Heart right ventricle (tissue), 16 donors: ENCODE results near the gene CDK5. TPM values are rescaled to one million over a fixed set of nuclear protein-coding genes. Genes with fewer than 3 reads are reported as not detected.
A peak's percentile ranks its signal among the peaks of the same experiment; 100 is the strongest.

ENCODE experiments used
- ATAC-seq, 8 donors: fragments of 200-7000 bp; cut with Tn5 transposase; one replicate each; pipeline ENCODE4 v1.9.1; 2020; ENCODE audit warnings: mild to moderate bottlenecking in 8 of 8, moderate library complexity in 8 of 8, moderate number of reproducible peaks in 1 of 8
- DNase-seq, 2 donors: peaks; one replicate each; pipeline ENCODE4 v3.0.0-alpha.2; 2020
- H3K27ac ChIP-seq, 10 donors: fragments of 200-600 bp; sonication (generic) in 2 of 10; one replicate each; pipeline versions ENCODE4 v1.5.0 to v1.8.0; 2020 to 2022; ENCODE audit warnings: mild to moderate bottlenecking in 3 of 10
- H3K27me3 ChIP-seq, 7 donors: fragments of 200-600 bp; one replicate each; pipeline ENCODE4 v1.8.0; 2021 to 2022; ENCODE audit warnings: mild to moderate bottlenecking in 2 of 7
- H3K36me3 ChIP-seq, 9 donors: fragments of 200-600 bp; sonication (generic) in 1 of 9; one replicate each; pipeline versions ENCODE4 v1.5.0 to v1.8.0; 2020 to 2022; ENCODE audit warnings: mild to moderate bottlenecking in 2 of 9
- H3K4me1 ChIP-seq, 9 donors: fragments of 200-600 bp; sonication (generic) in 1 of 9; one replicate each; pipeline versions ENCODE4 v1.5.0 to v1.8.0; 2020 to 2022; ENCODE audit warnings: mild to moderate bottlenecking in 4 of 9
- H3K4me3 ChIP-seq, 10 donors: fragments of 200-600 bp; sonication (generic) in 2 of 10; one replicate each; pipeline versions ENCODE4 v1.5.0 to v1.8.0; 2020 to 2022; ENCODE audit warnings: mild to moderate bottlenecking in 7 of 10, moderate library complexity in 2 of 10
- H3K9me3 ChIP-seq, 11 donors: fragments of 200-600 bp in 10 of 11; sonication (generic) in 2 of 11; one replicate each; pipeline versions ENCODE4 v1.5.0 to v1.8.0; 2013 to 2022; ENCODE audit warnings: mild to moderate bottlenecking in 2 of 11, control low read depth in 1 of 11, moderate library complexity in 1 of 11
- WGBS, 2 donors: extraction: QIAGEN DNeasy Blood & Tissue Kit; methylation state at CpG; one replicate each; pipeline ENCODE4 v1.1.7; 2013; ENCODE audit warnings: inconsistent platforms in 1 of 2; 5-methylcytosine and 5-hydroxymethylcytosine counted together
- intact Hi-C, 10 donors: fragments of 100-400 bp; cut with DNase I; formaldehyde crosslinking; loops; one replicate each; pipeline versions ENCODE4 v1.11.1 to v1.14.2; 2022
- polyA plus RNA-seq, 2 donors: library from polyadenylated mRNA; stranded (reverse); fragments of 200-250 nt; gene quantifications; one replicate each; pipeline ENCODE4 v1.2.3, GENCODE V29; 2013
- total RNA-seq, 10 donors: library from RNA; stranded (reverse); fragmentation: NEBNext Ultra II Directional in 3 of 10; extraction: Animal tissue kit (Norgen Biotek cat#: 25700) in 3 of 10; gene quantifications; one replicate each; pipeline versions ENCODE4 v1.2.1 to v1.2.4, GENCODE V29; 2021 to 2023
- TF ChIP-seq, protein P1 (sequence below), 9 donors: fragments of 200-600 bp; sonication (generic) in 2 of 9; IDR thresholded peaks; one replicate each; pipeline versions ENCODE4 v1.5.0 to v1.8.0; 2021 to 2022; ENCODE audit warnings: antibody characterized with exemption in 9 of 9, mild to moderate bottlenecking in 5 of 9, moderate library complexity in 1 of 9
- donor health status: Arrhythmogenic right ventricular cardiomyopathy.
- donor health status: ischemic (EF 13 %, LVEDD 7.1; RV severe dilation, severe dysfunction).
- donor health status: healthy with polysubstance abuse.
- donor health status: DM: no; HTN: yes; CAD: no.
- donor health status: DM: no; HTN: no; CAD: no.
- donor health status: ischemic (EF 25% LVEDD 6.9; RV normal size, moderate dysfunction).
- donor health status: ischemic (EF 25% LVEDD 5.7; RV mildly dilated, moderate dysfunction).
- donor health status: healthy.
- donor health status: DM: yes; HTN: yes; CAD: no.
- donor health status: Ischemic cardiomyopathy.
- donor health status: ischemic (EF 35%, LVEDD 5.7; RV mildly dilated, moderate dysfunction).
- donor health status: nonischemic (EF 11% LVEDD 7.7; RV severe dilation, severe dysfunction).
- donor health status: DM: yes; HTN: yes; CAD: no.
- donor health status: PGD.
- donor health status: ischemic (EF 29% LVEDD 5.4; RV normal size, mild dysfunction).
- donor health status: nonischemic (EF 23%, LVEDD 6.1; RV moderate dilation, normal function).

CDK5 gene
- total and polyA plus RNA-seq, 12 donors: 5.0 to 11.3 (median 7.6) TPM

DNA sequence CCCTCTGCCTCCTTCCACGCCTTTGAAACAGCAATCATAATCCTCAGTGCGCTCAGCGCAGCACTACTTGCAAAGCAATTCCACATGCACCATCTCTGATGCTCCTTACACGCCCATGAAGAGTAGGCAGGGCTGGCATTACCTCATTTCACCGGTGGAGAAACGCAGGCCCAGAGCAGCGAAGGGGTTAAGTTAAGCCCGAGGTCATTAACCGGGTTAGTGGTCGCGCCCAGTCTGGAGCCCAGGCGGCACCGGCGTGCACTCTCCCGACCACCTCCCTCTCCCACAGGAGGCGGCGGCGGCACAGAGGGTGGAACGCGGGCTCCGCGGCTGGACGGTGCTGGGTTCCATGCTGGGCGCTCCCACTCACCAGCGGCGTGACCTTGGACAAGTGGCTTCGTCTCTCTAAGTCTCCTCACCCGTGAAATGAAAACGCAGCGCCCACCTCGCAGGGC lies 22.4 kb upstream of the CDK5 start:
- intact Hi-C loops: loop anchor here in 5 of 10 donors (2.0 kb wide), 1 partner anchor 21 kb away; the partner anchor contains the start of gene SLC4A2 (in 5 of the 5)
- Histone ChIP-seq H3K27ac (peak overlapping the region; percentile 86 to 98 (median 96)), H3K4me1 (peaks cover 37 to 66% (median 57%) of the 10 kb centered on the region in 9 donors), H3K27me3 (no peaks in the 10 kb centered on the region), H3K9me3 (no peaks in the 10 kb centered on the region), H3K36me3 (peaks cover 0 to 28% (median 11%) of the 10 kb centered on the region in 9 donors), H3K4me3 (peak overlapping the region; percentile 45 to 98 (median 92))
- peak; percentile 0 to 8 (median 2) for ATAC-seq
- DNase-seq: no peak
- WGBS, 2 donors: 0% methylated on average over 30 to 31 of the region's 31 CpGs
- TF ChIP-seq, protein P1, sequence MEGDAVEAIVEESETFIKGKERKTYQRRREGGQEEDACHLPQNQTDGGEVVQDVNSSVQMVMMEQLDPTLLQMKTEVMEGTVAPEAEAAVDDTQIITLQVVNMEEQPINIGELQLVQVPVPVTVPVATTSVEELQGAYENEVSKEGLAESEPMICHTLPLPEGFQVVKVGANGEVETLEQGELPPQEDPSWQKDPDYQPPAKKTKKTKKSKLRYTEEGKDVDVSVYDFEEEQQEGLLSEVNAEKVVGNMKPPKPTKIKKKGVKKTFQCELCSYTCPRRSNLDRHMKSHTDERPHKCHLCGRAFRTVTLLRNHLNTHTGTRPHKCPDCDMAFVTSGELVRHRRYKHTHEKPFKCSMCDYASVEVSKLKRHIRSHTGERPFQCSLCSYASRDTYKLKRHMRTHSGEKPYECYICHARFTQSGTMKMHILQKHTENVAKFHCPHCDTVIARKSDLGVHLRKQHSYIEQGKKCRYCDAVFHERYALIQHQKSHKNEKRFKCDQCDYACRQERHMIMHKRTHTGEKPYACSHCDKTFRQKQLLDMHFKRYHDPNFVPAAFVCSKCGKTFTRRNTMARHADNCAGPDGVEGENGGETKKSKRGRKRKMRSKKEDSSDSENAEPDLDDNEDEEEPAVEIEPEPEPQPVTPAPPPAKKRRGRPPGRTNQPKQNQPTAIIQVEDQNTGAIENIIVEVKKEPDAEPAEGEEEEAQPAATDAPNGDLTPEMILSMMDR (IDR thresholded peaks at IDR 0.05): no peak

DNA sequence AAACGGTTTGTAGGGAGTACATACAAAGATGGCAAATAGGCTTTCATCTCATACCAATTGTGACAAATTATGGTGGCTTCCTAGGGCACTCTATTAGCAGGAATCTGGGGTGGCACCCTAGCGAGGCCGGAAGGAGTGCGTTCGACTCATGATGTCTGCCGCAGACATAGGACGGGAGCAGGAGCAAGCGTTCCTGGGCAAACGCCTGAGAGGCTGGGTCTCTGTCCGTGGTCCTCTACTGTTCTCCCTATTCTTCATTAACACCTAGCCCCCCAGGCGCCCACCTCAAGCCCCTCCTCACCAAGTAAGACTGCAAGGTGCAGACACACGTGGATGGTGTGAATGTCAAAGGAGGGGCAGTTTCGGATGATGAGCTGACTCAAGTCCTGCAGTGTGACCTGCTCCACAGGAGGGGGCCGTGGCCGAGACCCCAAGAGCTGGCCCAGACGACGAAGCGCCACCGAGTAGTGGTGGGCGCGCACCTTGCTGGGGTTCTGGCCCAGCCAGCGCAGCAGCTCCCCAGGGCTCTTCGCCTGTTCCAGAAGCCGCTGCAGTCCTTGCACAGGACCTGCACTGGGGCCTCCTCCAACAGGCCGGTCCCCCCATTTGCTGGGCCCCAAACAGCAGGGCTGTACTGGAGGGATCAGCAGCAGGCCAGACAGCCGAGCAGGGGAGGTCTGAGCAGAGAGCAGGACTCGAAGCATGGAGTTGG lies 21.7 kb upstream of the CDK5 start:
- 71 to 76% methylated on average over 27 of the region's 27 CpGs for WGBS, 2 donors

DNA sequence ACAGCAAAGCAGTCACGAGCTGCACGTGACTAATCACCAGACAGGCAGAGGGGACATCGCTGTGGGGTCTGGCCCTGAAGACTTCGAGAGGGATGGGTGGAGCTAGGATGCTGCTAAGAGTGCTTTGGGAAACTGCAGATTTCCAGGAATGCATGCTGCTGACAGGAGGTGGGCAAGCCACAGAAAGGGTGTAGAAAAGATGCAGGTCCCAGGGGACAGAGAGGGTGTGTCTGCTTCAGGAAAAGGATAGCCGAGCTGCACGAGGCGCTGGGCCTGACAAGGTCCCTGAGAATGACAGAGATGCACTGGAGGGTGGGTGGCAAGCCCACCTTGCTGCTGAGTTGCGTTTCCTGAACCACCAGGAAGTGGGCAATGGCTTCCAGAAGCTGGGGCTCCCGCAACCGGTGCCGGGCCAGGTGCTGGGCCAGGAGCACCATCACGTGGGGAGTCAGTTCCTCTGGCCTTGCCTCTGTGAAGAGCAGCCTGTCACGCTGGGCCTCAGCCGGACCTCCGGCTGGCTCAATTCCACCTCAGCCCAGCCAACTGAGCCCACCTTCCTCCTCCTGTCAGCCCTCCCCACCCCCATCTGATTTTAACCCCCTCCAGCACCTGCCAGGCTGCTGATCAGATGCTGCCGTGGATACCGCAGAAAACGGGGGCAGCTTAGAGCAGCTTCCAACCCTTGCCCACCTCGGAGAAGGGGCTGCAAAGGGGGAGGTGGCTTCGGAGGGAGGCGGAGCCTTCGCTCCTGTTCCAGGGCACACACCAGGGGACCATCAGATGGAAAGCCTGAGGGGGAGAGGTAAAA lies 20.7 kb upstream of the CDK5 start:
- H3K27ac ChIP-seq: peak overlapping the region in 5 of 10 donors; percentile 27 to 69 (median 54)
- peaks cover 0 to 45% (median 16%) of the 10 kb centered on the region in 9 donors for H3K36me3 ChIP-seq
- no peak for ATAC-seq
- WGBS, 2 donors: 22 to 24% methylated on average over 22 of the region's 22 CpGs
- peaks cover 34 to 60% (median 53%) of the 10 kb centered on the region in 9 donors for H3K4me1 ChIP-seq
- H3K4me3 ChIP-seq: peak overlapping the region in 2 of 10 donors; percentile 5 to 13
- intact Hi-C loops: loop anchor here in 1 of 10 donors (2.0 kb wide), 1 partner anchor 16 kb away; no protein-coding TSS in a partner anchor
- DNase-seq: no peak
- TF ChIP-seq, protein P1 (IDR thresholded peaks at IDR 0.05): no peak
- no peaks in the 10 kb centered on the region for H3K27me3 ChIP-seq
- no peaks in the 10 kb centered on the region for H3K9me3 ChIP-seq

More for the DNA sequence above, 21.7 kb upstream of the CDK5 start:
- intact Hi-C loops: loop anchor here in 1 of 10 donors (2.0 kb wide), 1 partner anchor 17 kb away; no protein-coding TSS in a partner anchor
- Histone ChIP-seq H3K36me3 (peaks cover 0 to 36% (median 16%) of the 10 kb centered on the region in 9 donors), H3K4me1 (peaks cover 37 to 65% (median 56%) of the 10 kb centered on the region in 9 donors), H3K9me3 (no peaks in the 10 kb centered on the region), H3K4me3 (peak overlapping the region in 9 of 10 donors; percentile 78 to 98 (median 95)), H3K27ac (peak overlapping the region in 7 of 10 donors; percentile 92 to 98 (median 97)), H3K27me3 (no peaks in the 10 kb centered on the region)
- no peak for ATAC-seq
- no peak for DNase-seq
- TF ChIP-seq, protein P1 (IDR thresholded peaks at IDR 0.05): no peak

DNA sequence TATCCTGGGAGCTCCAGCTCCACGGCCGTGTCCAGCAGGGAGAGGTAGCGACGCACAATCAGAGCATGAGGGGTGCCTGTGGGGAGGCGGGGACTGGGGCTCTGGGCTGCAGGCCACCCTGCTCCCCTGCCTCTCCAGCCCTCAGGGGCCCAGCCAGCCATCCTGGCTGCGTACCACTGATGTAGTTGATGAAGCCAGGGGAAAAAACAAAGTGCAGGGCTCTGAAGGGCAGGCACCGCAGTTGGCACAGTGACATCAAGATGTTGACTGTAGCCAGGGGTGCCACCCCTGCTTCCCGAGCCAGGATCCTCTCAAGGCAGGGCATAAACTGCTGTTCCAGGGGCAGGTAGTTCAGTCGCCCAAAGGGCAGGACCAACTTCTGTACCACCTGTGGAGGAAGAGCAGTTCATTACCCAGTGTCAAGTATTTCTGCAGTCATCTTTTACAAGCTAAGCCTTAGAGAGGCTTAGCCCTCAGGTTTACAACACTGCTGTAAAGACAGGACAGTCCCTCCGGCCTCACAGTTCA lies 20.1 kb upstream of the CDK5 start:
- Histone ChIP-seq H3K4me1 (peaks cover 34 to 58% (median 53%) of the 10 kb centered on the region in 9 donors), H3K36me3 (peaks cover 0 to 52% (median 22%) of the 10 kb centered on the region in 9 donors), H3K9me3 (no peaks in the 10 kb centered on the region), H3K27me3 (no peaks in the 10 kb centered on the region), H3K4me3 (peak overlapping the region in 1 of 10 donors; percentile 5), H3K27ac (peak overlapping the region in 7 of 10 donors; percentile 8 to 69 (median 36))
- no peak for DNase-seq
- ATAC-seq: no peak
- intact Hi-C loops: loop anchor here in 1 of 10 donors (2.0 kb wide), 1 partner anchor 15 kb away; no protein-coding TSS in a partner anchor
- 50 to 60% methylated on average over 10 of the region's 10 CpGs for WGBS, 2 donors
- TF ChIP-seq, protein P1 (IDR thresholded peaks at IDR 0.05): no peak
